Ascending aorta (tissue), 2 donors: Measurements from ENCODE around the gene COL15A1. TPM values are rescaled to one million over a fixed set of nuclear protein-coding genes. Genes with fewer than 3 reads are reported as not detected.
A peak's percentile ranks its signal among the peaks of the same experiment; 100 is the strongest.

Experiments
- DNase-seq, 2 donors: peaks; one replicate each; pipeline ENCODE4 v3.0.0-alpha.2; 2019; ENCODE audit warnings: low spot score in 2 of 2
- H3K27ac ChIP-seq, 2 donors: fragments of 200-600 bp; sonication (generic); one replicate each; pipeline ENCODE4 v1.5.1; 2016 to 2017; ENCODE audit warnings: mild to moderate bottlenecking in 1 of 2
- H3K27me3 ChIP-seq: fragments of 200-600 bp; sonication (generic); one replicate; pipeline ENCODE4 v1.5.1; 2017
- H3K36me3 ChIP-seq, 2 donors: fragments of 200-600 bp; sonication (generic); one replicate each; pipeline ENCODE4 v1.5.1; 2016
- H3K4me1 ChIP-seq, 2 donors: fragments of 200-600 bp; sonication (generic); one replicate each; pipeline ENCODE4 v1.5.1; 2016 to 2017; ENCODE audit warnings: mild to moderate bottlenecking in 1 of 2
- H3K4me3 ChIP-seq, 2 donors: fragments of 200-600 bp; sonication (generic); one replicate each; pipeline ENCODE4 v1.5.1; 2016 to 2017; ENCODE audit warnings: mild to moderate bottlenecking in 1 of 2
- H3K9me3 ChIP-seq, 2 donors: fragments of 200-600 bp; sonication (generic); one replicate each; pipeline ENCODE4 v1.5.1; 2016
- intact Hi-C: fragments of 100-400 bp; cut with DNase I; formaldehyde crosslinking; loops from one replicate; pipeline ENCODE4 v1.15.1; 2023
- total RNA-seq: library from RNA; depleted of rRNA; stranded (reverse); fragments of >200 nt; gene quantifications from one replicate; pipeline ENCODE4 v1.1.0, GENCODE V29; 2016
- TF ChIP-seq, protein P1 (sequence below), 3 experiments: fragments of 200-600 bp in 2 of 3; fragments of 450-650 bp in 1 of 3; sonication (generic) in 2 of 3; IDR thresholded peaks; one replicate each; pipeline ENCODE4 v1.5.1; 2016 to 2019; ENCODE audit warnings: antibody characterized with exemption in 3 of 3, mild to moderate bottlenecking in 1 of 3, moderate library complexity in 1 of 3

COL15A1 gene
- total RNA-seq, 1 donor from 2014 or later = 58.6 TPM

DNA sequence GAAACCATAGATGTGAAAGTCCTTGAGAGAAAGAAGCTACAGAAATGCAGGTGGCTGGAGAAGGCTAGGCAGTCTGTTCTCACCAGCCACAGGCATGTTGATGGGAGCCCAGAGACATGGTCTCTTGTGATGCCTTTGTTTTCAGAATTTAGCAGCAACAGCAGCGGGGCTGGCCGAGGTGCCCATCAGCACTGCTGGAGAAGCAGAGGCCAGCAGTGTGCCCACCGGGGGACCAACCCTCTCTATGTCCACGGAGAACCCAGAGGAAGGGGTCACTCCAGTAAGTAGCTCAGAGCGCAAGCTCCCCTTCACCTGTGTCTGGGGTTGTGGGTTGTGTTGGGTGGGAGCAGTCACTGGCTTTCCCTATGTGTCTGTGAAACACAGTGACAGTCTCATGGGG, 59.6 kb downstream of the COL15A1 start:
- no peak overlapping the region for H3K4me3 ChIP-seq
- TF ChIP-seq, protein P1, sequence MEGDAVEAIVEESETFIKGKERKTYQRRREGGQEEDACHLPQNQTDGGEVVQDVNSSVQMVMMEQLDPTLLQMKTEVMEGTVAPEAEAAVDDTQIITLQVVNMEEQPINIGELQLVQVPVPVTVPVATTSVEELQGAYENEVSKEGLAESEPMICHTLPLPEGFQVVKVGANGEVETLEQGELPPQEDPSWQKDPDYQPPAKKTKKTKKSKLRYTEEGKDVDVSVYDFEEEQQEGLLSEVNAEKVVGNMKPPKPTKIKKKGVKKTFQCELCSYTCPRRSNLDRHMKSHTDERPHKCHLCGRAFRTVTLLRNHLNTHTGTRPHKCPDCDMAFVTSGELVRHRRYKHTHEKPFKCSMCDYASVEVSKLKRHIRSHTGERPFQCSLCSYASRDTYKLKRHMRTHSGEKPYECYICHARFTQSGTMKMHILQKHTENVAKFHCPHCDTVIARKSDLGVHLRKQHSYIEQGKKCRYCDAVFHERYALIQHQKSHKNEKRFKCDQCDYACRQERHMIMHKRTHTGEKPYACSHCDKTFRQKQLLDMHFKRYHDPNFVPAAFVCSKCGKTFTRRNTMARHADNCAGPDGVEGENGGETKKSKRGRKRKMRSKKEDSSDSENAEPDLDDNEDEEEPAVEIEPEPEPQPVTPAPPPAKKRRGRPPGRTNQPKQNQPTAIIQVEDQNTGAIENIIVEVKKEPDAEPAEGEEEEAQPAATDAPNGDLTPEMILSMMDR (IDR thresholded peaks at IDR 0.05) = no peak
- intact Hi-C loops = no loop called here
- no peaks in the 10 kb centered on the region for H3K36me3 ChIP-seq
- no peaks in the 10 kb centered on the region for H3K9me3 ChIP-seq
- no peaks in the 10 kb centered on the region for H3K27me3 ChIP-seq
- no peak overlapping the region for H3K27ac ChIP-seq
- no peak for DNase-seq
- peaks cover 2 to 12% of the 10 kb centered on the region in 2 donors for H3K4me1 ChIP-seq

DNA sequence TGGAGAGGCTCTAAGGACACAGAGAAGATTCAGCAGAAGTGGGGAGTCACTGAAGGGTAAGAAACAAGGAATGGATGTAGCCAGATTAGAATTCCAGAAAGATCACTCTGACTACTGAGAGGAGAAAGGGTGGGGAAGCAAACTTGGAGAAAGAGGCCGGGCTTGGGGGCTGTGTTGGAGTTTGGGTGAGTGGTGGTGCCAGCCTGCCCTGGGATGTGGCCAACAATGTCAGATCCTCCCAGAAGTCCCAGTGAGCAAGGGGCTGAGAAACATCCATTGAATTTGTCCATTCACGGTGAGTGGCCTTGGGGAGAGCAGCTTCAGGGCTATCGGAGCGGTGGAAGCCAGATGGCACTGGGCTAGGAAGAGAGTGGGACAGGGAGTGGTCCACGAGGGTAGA, 60.4 kb downstream of the COL15A1 start:
- Histone ChIP-seq H3K36me3 (no peaks in the 10 kb centered on the region), H3K9me3 (no peaks in the 10 kb centered on the region), H3K4me3 (no peak overlapping the region), H3K27me3 (no peaks in the 10 kb centered on the region), H3K4me1 (peaks cover 1 to 4% of the 10 kb centered on the region in 2 donors), H3K27ac (no peak overlapping the region)
- peak in 1 of 2 donors; percentile 41 for DNase-seq
- TF ChIP-seq, protein P1 (IDR thresholded peaks at IDR 0.05) = no peak
- intact Hi-C loops = no loop called here

DNA sequence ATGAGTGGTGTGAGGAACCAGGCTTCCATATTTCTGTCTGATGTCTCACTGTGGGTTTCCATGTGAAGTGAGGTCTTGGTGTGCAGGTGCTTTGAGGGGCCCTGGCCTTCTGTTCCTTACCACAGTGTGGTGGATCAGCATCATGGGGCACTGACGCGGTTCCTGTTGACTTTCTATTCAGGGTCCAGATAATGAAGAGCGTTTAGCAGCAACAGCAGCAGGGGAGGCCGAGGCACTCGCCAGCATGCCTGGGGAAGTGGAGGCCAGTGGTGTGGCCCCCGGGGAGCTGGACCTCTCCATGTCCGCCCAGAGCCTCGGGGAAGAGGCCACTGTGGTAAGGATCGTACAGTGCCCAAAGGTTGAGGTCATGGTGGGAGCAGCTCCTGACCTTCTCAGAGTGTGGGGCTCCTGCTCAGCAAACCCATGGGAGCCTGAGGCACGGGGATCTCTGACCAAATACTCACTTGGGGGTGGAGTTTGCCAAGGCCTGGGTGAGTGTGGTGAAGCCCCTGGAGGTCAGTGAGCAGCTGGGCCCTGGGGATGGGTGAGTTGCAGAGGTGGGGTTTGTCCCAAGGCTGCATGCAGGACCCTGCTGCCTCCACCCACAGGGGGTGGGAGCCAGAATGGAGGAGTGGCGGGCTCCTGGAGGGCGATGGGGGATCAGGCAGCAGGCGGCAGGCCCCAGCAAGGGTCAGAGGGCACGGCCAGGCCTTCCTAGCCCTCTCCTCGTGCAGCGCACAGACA, 61.2 kb downstream of the COL15A1 start:
- H3K27me3 ChIP-seq = no peaks in the 10 kb centered on the region
- H3K4me3 ChIP-seq = no peak overlapping the region
- TF ChIP-seq, protein P1 (IDR thresholded peaks at IDR 0.05) = no peak
- no peak overlapping the region for H3K27ac ChIP-seq
- DNase-seq = peak in 1 of 2 donors; percentile 51
- H3K9me3 ChIP-seq = no peaks in the 10 kb centered on the region
- H3K36me3 ChIP-seq = no peaks in the 10 kb centered on the region
- no peaks in the 10 kb centered on the region for H3K4me1 ChIP-seq
- intact Hi-C loops = no loop called here

DNA sequence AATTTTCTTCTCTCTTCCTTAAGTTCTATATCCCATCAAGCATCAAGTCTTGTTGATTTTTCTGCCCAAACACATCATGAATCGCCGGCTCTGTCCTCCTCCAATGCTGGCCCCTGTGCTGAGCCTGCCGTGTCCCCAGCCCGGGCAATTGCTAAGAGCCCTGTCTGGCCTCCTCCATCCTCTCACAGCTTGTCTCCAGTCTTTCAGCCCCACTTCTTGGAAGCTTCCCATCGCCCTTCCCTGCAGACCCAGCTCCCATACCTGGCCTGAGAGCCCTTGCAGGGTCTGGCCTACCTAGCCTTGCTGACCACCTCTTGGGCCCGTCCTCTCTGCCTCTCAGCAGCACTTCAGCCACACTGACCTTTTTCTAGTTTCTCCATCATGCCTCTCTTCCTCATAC, 61.9 kb downstream of the COL15A1 start:
- no peaks in the 10 kb centered on the region for H3K9me3 ChIP-seq
- H3K4me3 ChIP-seq = no peak overlapping the region
- H3K27me3 ChIP-seq = no peaks in the 10 kb centered on the region
- intact Hi-C loops = no loop called here
- H3K27ac ChIP-seq = no peak overlapping the region
- H3K4me1 ChIP-seq = no peaks in the 10 kb centered on the region
- peak in 1 of 2 donors; percentile 42 for DNase-seq
- TF ChIP-seq, protein P1 (IDR thresholded peaks at IDR 0.05) = no peak
- H3K36me3 ChIP-seq = no peaks in the 10 kb centered on the region

DNA sequence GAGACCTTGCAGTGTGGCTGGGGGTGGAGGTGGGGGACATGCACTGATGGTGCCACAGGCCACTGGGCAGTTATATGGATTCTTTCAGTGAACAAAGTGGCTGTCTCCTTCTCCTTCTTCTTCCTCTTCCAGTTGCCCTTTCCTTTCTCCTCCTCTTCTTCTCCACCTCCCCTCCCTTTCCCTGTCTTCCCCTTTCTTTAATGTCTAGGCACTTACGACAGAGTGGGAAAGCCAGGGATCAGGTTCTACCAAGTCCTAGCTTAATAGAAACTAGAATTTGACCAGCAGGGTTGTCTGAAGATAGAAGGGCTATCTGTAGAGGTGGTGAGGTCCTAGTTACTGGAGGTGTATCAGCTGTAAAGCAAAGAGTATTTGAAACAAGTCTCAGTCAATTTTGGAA, 62.8 kb downstream of the COL15A1 start:
- H3K36me3 ChIP-seq = no peaks in the 10 kb centered on the region

More for the DNA sequence above, 62.8 kb downstream of the COL15A1 start:
- no peak overlapping the region for H3K4me3 ChIP-seq
- no peaks in the 10 kb centered on the region for H3K27me3 ChIP-seq
- TF ChIP-seq, protein P1 (IDR thresholded peaks at IDR 0.05) = no peak
- intact Hi-C loops = no loop called here
- no peaks in the 10 kb centered on the region for H3K4me1 ChIP-seq
- no peak for DNase-seq
- no peaks in the 10 kb centered on the region for H3K9me3 ChIP-seq
- no peak overlapping the region for H3K27ac ChIP-seq
